Hindlimb muscle (tissue), 1 donor: Measurements from ENCODE around the gene NT5M. TPM values are rescaled to one million over a fixed set of nuclear protein-coding genes. Genes with fewer than 3 reads are reported as not detected.

Source experiments
- DNase-seq: peaks from one replicate; pipeline ENCODE4 v3.0.0-alpha.2; 2013
- polyA plus RNA-seq: library from polyadenylated mRNA; unstranded; fragments of 120-200 nt; gene quantifications from one replicate; pipeline ENCODE4 v1.2.1, GENCODE V29; 2013; ENCODE audit not compliant: insufficient read length

The NT5M gene
- polyA plus RNA-seq, 1 donor: 7.4 TPM

DNA sequence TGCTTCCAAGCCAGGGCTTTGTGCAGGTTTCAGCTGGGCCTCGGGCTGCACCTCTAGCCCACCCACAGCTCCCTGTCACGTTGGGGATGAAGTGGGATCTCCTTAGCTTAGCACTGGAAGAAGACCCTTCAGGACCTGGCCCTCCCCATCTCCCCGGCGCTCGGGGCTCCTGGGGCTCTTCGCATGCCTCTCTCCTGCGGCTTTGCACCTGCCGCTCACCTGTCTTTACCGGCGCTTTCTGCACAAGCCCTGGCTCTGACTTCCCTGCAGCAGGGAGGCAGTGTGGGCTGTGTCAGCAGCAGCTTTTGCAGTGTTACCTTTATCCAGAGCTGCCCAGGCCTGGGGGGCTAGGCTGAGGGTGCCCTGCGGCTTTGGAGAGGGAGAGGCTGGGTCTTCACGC is 52.3 kb downstream of the NT5M start:
- DNase-seq: no peak

- DNase-seq: peak; percentile 77
Observed at GRCh38 chr17:17356149-17356930, 53.2 kb downstream of the NT5M start.

- DNase-seq: no peak
Observed at GRCh38 chr17:17356931-17357270, 53.7 kb downstream of the NT5M start.

DNA sequence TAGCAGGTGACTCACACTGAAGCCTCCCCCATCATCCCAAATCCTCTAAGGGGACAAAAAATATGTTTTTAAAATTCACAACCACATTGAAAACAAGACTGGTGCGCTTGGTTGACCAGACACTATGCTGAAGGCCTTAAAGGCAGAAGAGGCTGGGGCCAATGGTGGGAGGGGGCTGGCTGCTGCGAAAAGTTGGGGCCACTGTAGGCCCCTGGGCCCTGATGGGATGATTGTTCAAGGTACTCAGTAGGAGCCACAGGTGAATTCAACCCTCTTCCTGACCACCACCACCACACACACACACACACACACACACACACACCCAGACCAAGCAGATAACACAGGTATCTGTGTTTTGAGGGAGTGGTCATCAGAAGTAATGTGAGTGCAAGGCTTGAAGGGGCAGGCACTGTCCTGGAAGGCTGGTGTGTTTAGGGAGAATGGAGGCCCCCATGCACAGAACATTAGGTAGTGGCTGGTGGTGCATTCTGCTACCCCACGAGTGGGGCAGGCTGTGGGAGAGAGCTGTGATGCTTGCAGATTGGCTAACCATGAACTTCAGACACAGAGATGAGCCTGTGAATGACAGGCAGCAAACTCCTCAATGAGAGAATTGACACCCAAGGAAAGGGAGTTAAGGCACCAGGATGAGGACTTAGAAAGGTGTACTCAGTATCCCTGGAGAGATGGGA is 55.0 kb downstream of the NT5M start:
- no peak for DNase-seq

- no peak for DNase-seq
Observed at GRCh38 chr17:17358866-17359265, 55.7 kb downstream of the NT5M start.

DNA sequence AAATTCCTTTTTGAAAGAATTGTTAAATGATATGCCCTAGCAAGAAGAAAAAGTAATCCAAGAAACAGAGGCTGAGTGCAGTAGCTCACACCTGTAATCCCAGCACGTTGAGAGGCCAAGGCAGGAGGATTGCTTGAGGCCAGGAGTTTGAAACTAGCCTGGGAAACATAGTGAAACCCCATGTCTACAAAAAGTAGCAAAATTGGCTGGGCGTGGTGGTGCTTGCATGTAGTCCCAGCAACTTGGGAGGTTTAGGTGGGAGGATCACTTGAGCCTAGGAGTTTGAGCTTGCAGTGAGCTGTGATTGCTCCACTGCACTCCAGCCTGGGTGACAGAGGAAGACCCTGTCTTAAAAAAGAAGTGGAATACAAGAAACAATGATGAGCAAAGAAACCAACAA is 56.1 kb downstream of the NT5M start:
- DNase-seq: no peak

- no peak for DNase-seq
Observed at GRCh38 chr17:17360087-17360730, 57.0 kb downstream of the NT5M start.

DNA sequence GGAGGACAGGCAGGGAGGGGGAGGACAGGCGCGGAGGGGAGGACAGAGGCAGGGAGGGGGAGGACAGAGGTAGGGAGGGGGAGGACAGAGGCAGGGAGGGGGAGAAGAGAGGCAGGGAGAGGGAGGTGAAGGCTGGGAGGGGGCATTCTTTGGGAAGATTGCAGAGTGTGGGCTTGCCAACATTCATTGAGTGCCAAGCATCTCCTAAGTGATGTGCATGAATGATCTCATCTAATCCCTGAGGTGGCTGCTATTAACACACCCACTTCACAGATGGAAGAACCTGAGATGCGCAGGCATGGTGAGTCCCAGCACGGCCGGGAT is 58.3 kb downstream of the NT5M start:
- DNase-seq: no peak

GRCh38 chr17:17361867-17362539 is 58.8 kb downstream of the NT5M start:
- peak; percentile 58 for DNase-seq

- no peak for DNase-seq
Observed at GRCh38 chr17:17362540-17362930, 59.4 kb downstream of the NT5M start.

DNA sequence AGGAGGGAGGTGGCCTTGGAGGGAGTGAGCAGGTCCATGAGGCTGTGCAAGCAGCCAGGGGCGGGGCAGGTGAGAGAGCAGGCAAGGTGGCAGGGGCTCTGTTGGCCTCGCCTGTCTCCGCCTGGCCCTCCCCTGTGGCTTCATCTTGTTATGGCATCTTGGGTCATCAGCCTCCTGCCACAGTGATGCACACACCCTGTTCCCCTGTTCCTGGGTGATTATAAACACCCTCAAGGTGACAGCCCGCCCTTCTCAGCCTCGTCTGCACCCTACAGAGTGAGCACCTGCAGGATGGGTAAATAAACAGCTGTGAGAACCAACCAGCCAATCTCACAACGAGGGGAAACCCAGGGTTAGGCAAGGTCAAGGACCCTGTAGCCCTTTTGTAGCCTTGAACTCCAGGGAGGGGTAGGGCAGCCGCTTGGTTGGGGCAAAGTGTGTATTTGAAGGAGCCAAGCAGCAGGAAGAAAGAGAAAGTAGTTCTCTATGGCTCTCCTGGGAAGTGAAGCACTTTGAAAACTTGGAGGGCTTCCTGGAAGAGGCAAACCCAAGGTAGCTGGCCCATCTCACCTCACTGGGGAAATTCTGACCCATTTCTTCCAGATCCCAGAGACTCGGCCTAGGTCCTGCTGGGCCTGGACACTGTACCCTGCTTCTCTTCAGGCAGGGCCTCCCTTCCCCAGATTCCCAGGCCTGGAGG is 60.6 kb downstream of the NT5M start:
- DNase-seq: no peak

DNA sequence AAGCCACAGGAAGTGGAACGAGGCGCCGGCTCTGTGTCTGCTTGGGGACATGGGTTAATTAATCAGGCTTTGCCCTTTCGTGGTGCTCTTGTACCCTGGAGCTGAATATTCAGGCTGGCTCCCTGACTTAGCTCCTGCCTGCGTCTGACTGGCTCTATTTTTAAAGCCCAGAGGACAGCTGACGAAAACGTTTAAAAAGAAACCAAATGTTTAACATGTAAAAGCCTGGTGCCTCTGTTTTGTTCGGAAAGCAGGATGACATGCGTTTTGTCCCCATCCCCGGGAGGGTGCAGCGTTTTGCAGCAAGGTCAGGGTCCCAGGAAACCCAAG is 61.1 kb downstream of the NT5M start:
- DNase-seq: no peak

GRCh38 chr17:17365476-17366110 is 62.4 kb downstream of the NT5M start:
- no peak for DNase-seq

GRCh38 chr17:17366235-17366634 is 63.1 kb downstream of the NT5M start:
- no peak for DNase-seq

- DNase-seq: no peak
Observed at GRCh38 chr17:17366941-17367875, 64.0 kb downstream of the NT5M start.

GRCh38 chr17:17367931-17368330 is 64.8 kb downstream of the NT5M start:
- no peak for DNase-seq

DNA sequence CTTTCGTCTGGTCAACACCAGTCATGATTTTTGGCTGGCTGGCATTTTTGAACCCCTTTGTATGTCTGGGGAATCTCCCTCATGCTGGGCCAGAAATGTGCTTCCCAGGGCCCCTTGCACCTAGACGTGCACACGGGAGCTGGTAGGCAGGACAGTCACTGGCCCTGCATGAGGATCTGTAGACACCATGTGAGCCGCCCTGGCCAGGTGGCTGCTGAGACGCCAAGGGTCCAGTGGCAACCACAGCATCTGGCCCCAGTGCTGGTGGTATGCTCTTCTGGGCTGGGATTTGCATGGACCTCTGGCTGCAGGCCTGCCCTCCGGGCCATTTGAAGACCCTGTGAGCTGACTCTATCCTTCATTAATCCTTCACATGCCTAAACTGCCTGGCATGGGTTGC is 67.5 kb downstream of the NT5M start:
- no peak for DNase-seq

DNA sequence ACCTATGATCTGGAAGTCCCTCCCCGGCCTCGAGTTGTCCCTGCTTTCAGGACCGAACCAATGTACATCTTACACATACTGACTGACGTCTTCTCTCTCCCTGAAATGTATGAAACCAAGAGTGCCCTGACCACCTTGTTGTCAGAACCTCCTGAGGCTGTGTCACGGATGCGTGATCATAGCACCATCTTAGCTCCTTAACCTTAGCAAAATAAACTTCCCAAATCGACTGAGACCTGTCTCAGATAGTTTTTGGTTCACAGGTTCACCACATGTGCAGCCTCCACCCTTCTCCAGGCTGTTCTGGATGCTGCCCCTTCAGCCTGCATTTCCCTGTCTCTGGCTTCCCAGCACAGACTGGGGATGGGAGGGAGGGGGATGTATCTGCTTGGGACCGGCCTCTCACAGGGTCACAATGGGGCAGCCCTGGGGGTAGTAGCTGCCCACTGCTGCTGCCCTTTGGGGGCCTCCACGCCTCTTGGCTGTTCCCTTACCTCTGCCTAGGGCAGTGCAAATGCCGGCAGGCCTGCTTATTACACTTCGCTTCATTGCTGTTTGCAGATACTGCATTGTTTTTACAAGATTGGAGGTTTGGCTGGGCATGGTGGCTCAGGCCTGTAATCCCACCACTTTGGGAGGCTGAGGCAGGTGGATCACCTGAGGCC is 69.8 kb downstream of the NT5M start:
- DNase-seq: no peak

DNA sequence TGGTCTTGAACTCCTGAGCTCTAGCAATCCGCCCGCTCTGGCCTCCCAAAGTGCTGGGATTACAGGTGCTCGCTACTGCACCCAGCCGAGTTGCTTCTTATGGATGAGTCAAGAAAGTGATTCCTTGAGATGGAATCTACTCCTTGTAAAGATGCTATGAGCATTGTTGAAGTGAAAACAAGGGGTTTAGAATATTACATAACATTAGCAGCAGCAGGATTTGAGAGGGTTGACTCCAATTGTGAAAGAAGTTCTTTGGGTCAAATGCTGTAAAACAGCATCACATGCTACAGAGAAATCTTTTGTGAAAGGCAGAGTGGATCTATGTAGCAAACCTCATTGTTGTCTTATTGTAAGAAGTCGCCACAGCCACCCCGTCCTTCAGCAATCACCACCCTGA is 72.7 kb downstream of the NT5M start:
- no peak for DNase-seq

GRCh38 chr17:17376362-17376761 is 73.2 kb downstream of the NT5M start:
- no peak for DNase-seq
